NB4 (cell line): ENCODE data around the gene OTUD5.

ENCODE experiments used
- MYC ChIP-seq: IDR thresholded peaks from 2 replicates; pipeline ENCODE4 v1.6.1; 2011; ENCODE audit warnings: low read depth, low read length
- POLR2A ChIP-seq: IDR thresholded peaks from 2 replicates; pipeline ENCODE4 v1.6.1; 2011; ENCODE audit warnings: mild to moderate bottlenecking; ENCODE audit not compliant: insufficient read length; ENCODE audit errors: extremely low read depth
- TF ChIP-seq, protein P1 (sequence below): IDR thresholded peaks from one replicate; pipeline ENCODE4 v1.5.1; 2012; ENCODE audit warnings: low read depth, low read length
- TF ChIP-seq, protein P2 (sequence below): IDR thresholded peaks from 2 replicates; pipeline ENCODE4 v1.6.1; 2011; ENCODE audit warnings: low read depth, low read length

DNA sequence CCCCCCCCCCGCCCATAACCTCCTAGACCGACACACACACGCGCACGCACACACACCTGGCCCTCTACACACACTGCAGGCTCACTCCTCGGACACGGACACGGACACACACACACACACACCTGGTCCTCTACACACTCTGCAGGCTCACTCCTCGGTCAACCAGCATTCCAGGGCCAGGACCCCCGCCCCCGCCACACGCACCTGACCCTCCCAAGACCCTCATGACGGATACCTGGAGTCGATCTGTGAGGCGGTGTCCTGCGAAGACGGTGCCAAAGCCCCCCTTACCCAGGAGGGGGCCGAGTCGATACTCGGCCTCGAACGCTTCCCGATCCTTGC is 39.1 kb downstream of the OTUD5 start:
- TF ChIP-seq, protein P1, sequence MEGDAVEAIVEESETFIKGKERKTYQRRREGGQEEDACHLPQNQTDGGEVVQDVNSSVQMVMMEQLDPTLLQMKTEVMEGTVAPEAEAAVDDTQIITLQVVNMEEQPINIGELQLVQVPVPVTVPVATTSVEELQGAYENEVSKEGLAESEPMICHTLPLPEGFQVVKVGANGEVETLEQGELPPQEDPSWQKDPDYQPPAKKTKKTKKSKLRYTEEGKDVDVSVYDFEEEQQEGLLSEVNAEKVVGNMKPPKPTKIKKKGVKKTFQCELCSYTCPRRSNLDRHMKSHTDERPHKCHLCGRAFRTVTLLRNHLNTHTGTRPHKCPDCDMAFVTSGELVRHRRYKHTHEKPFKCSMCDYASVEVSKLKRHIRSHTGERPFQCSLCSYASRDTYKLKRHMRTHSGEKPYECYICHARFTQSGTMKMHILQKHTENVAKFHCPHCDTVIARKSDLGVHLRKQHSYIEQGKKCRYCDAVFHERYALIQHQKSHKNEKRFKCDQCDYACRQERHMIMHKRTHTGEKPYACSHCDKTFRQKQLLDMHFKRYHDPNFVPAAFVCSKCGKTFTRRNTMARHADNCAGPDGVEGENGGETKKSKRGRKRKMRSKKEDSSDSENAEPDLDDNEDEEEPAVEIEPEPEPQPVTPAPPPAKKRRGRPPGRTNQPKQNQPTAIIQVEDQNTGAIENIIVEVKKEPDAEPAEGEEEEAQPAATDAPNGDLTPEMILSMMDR: no peak
- TF ChIP-seq MYC (no peak), POLR2A (no peak)
- TF ChIP-seq, protein P2, sequence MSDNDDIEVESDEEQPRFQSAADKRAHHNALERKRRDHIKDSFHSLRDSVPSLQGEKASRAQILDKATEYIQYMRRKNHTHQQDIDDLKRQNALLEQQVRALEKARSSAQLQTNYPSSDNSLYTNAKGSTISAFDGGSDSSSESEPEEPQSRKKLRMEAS: no peak
